ENCODE measurements around the gene TMEM59L.
"Not testable (repeated sequence)": the region's sequence is repeated elsewhere in the genome, so short reads cannot be mapped to it uniquely, and the experiment has no call there.

The TMEM59L gene

DNA sequence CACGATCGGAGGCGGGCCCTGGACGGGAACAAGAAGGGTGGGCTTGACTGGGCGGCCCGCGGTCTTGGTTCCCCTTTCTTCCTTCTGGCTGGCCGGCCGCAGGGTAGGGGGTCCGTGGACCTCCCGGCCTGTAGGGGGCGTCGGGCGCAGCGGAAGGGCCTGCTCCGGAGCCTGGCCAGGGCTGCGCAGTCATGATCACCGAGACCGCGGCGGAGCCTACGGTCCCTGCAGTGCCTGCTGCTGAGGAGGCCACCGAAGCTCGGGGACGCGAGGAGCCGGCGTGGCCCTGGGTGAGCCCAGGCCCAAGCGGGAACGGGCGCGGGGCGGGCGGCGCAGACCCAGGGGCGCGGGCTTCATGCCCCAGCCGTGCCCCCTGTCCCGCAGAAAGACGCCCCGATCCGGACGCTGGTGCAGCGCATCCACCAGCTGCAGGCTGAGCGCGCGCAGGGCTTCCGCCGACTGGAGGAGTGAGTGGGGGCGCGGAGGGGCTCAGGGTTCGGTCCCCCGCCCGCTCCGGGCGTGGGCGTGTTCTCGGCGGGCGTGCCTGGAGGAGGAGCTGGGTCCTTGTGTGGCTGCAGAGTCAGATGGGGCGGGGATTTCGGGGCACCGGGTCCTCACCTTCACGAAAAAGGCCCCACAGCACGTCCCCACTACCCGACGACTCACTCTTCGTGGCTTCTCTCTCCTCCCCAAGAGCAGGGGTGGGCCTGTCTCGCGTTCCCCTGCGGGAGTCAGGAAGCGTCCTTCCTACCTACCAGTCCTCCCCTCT lies 23.9 kb upstream of the TMEM59L start, which contains the start of gene REX1BD:
REX1BD (plus strand) TSS at position 188 of the 769 bp plus-strand sequence; CDS start at position 192, 4 bp downstream.
- ChIA-PET POLR2A (interaction anchor here (0.5 to 1.9 kb wide), 6 partner anchors 13 to 243 kb away, joined by 3 to 8 read pairs (median 4); partner anchors contain the start of genes KXD1, UBA52 and UPF1), CTCF (interaction anchor here (0.7 to 15.9 kb wide), 47 partner anchors 9 to 304 kb away, joined by 3 to 286 read pairs (median 4); partner anchors contain the start of genes COMP, ELL, KXD1 and SSBP4)
- peak; percentile 97 for TF ChIP-seq CTCF (IDR thresholded peaks at IDR 0.05; ENCODE audit: insufficient read depth, low read length, missing control alignments)
- peak within 1 kb of the TSS; percentile 72 for H3K4me3 ChIP-seq (ENCODE audit: low read depth, low read length)
- DNase-seq (ENCODE audit: low read depth, low spot score) = no peak

DNA sequence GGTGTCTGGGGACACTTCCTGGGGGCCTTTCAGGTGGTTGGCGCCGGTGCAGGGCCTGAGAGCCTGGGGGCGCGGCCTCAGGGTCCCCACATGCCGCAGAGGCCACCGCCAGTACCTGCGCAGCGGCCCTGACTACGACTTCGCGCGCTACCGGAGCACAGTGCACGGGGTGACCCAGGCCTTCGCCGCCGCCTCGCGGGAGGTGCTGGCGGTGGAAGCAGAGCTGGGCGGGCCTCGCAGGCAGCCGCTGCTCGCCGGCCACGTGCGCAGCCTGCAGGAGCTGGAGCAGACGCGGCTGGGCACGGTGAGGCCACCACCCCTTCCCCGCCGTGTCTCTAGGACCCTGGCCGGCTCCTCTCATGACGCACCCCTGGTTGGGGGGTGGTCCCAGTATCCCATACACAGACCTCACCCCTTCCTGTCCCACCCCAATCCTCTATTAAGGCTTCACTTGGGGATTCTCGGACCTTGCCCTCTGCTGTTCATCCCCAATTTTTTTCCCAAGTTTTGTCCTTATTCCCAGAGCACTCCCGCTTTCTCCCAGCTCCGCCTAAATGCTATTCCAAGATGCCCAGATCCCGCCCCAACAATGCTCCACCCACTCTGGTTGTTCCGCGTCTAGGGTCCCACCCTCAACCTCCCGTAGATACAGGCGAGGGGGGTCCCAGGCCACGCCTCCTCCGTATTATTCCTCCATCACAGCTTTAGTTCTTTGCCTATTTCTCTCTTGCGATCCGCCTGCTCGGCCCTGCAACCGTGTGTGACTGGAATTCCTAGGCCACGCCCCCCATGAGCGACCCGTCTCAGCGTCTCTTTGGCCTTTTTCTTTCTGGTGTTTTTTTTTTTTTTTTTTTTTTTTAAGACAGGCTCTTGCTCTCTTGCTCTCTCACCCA lies 23.0 kb upstream of the TMEM59L start:
- no peak for DNase-seq (ENCODE audit: low read depth, low spot score)
- peak overlapping the region; percentile 72 for H3K4me3 ChIP-seq (ENCODE audit: low read depth, low read length)
- peak; percentile 27 for TF ChIP-seq CTCF (IDR thresholded peaks at IDR 0.05; ENCODE audit: insufficient read depth, low read length, missing control alignments)
- ChIA-PET POLR2A (interaction anchor here (0.5 to 1.9 kb wide), 5 partner anchors 18 to 242 kb away, joined by 3 to 8 read pairs (median 5); partner anchors contain the start of genes KXD1, UBA52 and UPF1), CTCF (interaction anchor here (0.6 to 15.9 kb wide), 29 partner anchors 8 to 282 kb away, joined by 3 to 286 read pairs (median 4); partner anchors contain the start of genes ELL, KXD1, UBA52 and UPF1)

DNA sequence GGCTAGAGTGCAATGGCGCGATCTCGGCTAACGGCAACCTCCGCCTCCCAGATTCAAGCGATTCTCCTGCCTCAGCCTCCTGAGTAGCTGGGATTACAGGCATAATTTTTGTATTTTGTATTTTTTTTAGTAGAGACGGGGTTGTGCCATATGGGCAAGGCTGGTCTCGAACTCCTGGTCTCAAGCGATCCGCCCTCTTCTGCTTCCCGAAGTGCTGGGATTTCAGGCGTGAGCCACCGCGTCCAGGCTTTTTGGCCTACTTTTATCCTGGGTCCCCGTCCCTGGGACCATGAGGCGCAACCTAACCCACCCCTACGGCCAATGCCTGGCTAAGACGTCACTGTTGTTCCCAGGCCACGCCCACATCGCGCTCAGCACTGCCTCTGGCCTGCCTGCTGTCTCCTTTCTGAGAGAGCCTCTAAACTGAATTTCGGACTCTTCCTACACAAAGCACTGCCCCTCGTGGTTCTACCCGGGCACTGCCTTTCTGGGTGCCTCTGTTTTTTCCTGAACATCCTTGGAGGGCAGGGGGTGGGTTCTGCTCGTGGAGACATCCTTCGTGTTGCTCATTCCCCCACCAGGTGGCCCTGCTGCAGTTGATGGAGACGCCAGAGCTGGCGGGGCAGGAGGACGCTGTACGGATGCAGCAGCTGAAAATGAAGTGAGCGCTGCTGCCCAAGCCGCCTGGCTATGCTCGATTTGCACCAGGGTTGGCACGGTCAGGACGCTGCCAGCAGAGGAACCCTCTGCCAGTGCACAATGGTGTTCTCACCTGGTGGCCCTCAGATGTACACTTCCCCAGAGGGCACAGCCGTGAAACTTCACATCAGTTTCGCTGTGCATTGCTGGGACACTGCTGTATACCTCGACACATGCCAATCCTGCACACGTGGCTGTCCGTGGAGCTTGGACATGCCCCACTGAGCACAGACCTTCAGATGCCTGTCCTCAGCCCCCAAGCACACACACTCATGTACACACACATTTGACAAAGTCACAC lies 22.1 kb upstream of the TMEM59L start:
- ChIA-PET CTCF (interaction anchor here (0.7 to 15.9 kb wide), 13 partner anchors 8 to 281 kb away, joined by 3 to 286 read pairs (median 5); partner anchors contain the start of genes UBA52 and UPF1), POLR2A (interaction anchor here (1.9 kb wide), 1 partner anchor 19 kb away, joined by 8 read pairs; the partner anchor contains the start of gene UBA52)
- TF ChIP-seq CTCF (IDR thresholded peaks at IDR 0.05; ENCODE audit: insufficient read depth, low read length, missing control alignments) = peak; percentile 23
- H3K4me3 ChIP-seq (ENCODE audit: low read depth, low read length) = peak overlapping the region; percentile 72
- DNase-seq (ENCODE audit: low read depth, low spot score) = no peak

- CTCF ChIA-PET = interaction anchor here (0.8 to 15.9 kb wide), 11 partner anchors 10 to 396 kb away, joined by 3 to 286 read pairs (median 4); partner anchors contain the start of gene UPF1
- H3K4me3 ChIP-seq (ENCODE audit: low read depth, low read length) = no peak overlapping the region
- no peak for DNase-seq (ENCODE audit: low read depth, low spot score)
- POLR2A ChIA-PET = interaction anchor here (0.6 kb wide), 1 partner anchor 263 kb away, joined by 3 read pairs; no protein-coding TSS in a partner anchor
- TF ChIP-seq CTCF (IDR thresholded peaks at IDR 0.05; ENCODE audit: insufficient read depth, low read length, missing control alignments) = no peak
These were observed 20.8 kb upstream of the TMEM59L start for GRCh38 chr19:18591735-18592385.

DNA sequence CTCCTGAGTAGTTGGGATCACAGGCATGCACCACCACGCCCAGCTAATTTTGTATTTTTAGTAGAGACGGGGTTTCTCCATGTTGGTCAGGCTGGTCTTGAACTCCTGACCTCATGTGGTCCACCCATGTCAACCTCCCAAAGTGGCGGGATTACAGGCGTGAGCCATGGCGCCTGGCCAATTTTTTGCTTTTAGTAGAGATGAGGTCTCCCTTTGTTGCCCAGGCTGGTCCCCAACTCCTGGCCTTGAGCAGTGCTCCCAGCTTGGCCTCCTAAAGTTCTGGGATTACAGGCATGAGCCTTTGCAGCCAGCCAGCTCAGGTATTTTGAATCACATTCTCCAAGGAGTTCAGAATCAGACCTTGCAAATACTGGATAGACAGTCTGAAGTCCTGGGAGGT lies 19.9 kb upstream of the TMEM59L start:
- CTCF ChIA-PET = interaction anchor here (0.6 to 15.9 kb wide), 18 partner anchors 11 to 395 kb away, joined by 3 to 286 read pairs (median 4); partner anchors contain the start of genes TMEM59L and UBA52

More for the DNA sequence above, 19.9 kb upstream of the TMEM59L start:
- H3K4me3 ChIP-seq (ENCODE audit: low read depth, low read length); DNase-seq (ENCODE audit: low read depth, low spot score): not testable (repeated sequence)
- POLR2A ChIA-PET = interaction anchor here (1.3 kb wide), 1 partner anchor 256 kb away, joined by 3 read pairs; no protein-coding TSS in a partner anchor
